Measurements from ENCODE around the gene CUL4B.
A peak's percentile ranks its signal among the peaks of the same experiment; 100 is the strongest.
"Not testable (repeated sequence)": the region's sequence is repeated elsewhere in the genome, so short reads cannot be mapped to it uniquely, and the experiment has no call there.

CUL4B gene

DNA sequence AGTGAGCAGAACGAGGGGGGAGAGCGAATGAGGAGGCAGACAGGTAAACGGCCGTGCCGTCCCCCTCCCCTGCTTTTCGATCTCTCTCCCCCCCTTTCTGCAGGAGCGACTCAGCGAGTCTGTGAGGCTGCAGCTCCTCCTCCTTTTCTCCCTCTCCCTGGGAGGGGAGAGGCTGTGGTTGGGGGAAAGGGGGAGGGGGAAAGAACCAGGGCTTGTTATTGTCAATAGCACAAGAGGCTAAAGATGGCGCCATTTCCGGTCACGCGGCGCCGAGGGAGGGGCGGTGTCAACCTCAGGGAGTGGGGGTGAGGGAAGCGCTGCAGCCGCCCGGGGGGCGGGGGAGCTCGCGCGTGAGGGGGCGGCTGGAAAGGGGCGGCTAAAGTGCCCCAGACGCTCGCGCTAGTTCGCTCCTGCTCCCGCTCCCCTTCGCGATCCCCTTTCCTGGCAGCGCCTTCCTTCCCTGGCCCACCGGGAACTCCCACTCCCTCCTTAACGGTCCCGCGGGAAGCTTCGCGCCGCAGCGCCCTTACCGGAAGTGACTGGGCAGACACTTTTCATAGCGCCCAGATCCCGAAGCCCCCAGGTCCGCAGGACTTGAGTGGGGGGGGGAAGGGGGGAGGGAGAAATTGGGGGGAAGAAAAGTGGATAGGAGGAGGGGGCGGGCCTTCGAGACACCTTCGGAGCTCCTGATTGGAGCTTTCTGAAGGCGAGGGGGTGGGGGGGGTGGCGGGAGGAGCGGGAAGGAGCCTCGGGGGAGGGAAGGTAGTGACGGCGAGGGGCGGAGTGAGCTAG lies at the start of gene CUL4B:
CUL4B (minus strand) TSS at position 121 of the 792 bp plus-strand sequence. CDS start 324 bp downstream, outside the sequence.
- DNase-seq = peak; percentile 55

DNA sequence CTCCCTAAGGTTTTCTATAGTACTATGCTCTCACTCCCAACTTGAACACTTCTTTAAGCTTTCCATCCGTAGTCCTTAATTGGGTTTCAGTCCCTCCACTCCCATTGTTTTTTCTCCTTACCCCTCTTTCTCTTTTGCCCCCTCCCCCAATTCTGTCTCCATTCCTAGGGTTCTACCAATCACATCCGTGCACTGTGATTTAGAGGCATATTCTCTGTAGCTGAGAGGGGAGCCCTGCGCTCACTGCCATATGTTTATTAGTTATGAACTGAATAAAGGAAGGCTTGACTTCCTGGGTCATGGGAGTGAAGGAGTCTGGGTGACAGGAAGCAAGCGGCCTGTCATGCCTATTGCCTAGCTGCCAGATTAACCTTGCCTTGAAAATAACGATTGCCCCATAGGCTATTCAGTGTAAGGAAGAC lies 43.6 kb upstream of the CUL4B start:
- peak; percentile 4 for DNase-seq

DNA sequence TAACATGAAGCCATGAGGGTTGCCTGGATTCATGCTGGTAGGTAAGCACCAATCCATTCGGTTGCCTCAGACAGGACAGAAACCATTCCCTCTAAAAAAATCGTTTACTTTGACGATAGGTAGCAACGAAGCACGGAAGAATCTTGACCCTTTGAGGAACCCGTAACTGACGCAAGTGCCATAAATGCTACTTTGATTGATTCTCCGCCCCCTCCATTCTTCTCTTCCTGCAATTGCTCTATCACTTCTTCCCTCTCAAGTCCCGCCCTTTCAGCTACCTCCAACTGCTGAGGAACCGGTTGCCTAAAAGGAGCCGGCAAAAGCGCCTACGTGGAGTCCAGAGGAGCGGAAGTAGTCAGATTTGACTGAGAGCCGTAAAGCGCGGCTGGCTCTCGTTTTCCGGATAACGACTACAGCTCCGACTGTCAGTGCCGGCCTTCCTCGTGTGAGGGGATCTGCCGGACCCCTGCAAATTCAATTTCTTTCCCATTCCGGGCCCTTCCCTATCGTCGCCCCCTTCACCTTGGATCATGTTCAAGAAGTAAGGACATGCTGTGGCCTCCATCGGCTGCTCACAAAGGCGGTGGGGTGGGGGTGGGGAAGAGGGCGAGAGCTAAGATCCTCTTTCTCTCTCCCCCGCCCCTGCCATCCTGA lies 43.1 kb upstream of the CUL4B start, which contains the start of gene MCTS1:
MCTS1 (plus strand) TSS at position 395 of the 654 bp plus-strand sequence; CDS start at position 531, 136 bp downstream.
- peak; percentile 90 for DNase-seq

DNA sequence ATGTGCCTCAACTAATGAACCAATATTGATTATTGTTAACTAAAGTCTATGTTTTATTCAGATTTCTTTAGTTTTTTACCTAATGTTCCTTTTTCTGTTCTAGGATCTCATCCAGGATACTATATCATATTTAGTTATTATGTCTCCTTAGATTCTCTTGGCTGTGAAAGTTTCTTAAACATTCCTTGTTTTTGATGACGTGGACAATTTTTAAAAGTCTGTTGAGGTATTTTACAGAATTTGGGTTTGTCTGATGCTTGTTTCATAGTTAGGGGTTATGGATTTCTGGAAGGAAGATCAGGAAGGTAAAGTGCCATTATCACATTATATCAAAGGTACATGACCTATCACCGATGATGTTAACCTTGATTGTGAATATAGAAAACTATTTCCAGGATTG lies 24.9 kb upstream of the CUL4B start:
- no peak for DNase-seq

DNA sequence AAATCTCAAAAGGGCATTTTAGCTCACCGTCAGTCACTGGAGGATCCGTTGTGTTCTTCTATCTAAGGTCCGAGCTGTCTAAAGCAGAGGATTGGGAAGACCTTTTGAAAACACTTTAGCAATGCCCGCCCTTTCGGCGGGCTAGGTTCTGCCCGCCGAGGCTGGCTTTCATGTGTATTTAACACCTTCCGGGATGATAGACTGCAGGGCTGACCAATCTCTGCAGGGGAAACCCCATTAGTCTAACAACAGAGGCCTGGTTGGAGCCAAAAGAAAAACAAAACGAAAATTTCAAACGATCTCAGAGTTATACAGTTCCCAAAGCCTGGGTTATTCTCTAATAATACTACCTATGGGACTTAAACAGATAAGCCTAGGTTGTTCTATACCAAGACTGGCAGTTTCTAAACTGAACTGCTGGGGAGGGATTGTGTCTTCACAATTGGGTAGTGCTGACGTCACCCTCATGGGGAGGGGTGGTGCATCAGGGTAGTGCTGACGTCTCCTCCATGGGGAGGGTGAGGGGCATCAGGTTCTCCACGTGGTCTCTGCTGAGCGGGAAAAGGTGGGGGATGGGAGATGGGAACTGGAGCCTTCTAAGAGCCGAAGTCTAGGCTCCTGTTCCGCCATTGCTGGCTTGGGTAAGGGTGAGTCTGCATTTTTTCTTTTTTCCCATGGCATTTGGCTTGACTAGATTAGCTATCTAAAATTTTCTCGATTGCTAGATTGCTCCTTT lies 14.8 kb upstream of the CUL4B start:
- DNase-seq = no peak

DNA sequence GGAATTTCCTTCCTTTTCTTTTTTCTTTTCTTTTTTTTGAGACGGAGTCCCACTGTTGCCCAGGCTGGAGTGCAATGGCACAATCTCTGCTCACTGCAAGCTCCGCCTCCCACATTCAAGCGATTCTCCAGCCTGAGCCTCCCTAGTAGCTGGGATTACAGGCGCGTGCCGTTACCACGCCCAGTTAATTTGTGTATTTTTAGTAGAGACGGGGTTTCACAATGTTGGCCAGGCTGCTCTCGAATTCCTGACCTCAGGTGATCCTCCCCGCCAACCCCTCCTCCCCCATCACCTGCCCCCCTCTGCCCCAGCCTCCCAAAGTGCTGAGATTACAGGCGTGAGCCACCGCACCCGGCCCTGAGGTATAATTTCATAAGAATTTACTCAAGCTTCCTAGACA lies 13.0 kb upstream of the CUL4B start:
- DNase-seq = not testable (repeated sequence)

DNA sequence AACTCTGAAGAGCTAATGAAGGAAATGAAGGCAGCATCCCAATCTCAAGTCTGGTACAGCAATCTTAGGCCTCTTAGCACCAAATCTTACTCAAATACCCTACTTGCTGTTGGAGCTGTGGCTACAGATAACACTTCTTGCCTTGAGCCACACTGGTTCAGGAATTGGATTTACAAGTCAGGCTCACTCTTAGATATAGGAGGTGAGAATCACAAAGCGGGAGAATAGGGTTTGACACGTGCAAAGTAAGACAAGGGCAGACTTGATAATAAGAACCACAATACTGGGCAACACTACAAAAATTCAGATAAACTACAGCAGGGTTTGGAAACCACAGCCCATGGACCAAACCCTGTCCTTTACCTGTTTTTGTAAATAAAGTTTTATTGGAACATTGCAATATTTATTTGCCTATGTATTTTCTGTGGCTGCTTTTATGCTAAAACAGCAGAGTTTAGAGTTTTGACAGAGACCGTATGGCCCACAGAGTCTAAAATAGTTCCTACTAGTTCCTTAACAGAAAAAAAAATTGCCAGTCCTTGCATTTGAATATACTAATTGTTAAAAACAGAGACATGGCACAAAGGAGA lies 9.3 kb upstream of the CUL4B start:
- no peak for DNase-seq

DNA sequence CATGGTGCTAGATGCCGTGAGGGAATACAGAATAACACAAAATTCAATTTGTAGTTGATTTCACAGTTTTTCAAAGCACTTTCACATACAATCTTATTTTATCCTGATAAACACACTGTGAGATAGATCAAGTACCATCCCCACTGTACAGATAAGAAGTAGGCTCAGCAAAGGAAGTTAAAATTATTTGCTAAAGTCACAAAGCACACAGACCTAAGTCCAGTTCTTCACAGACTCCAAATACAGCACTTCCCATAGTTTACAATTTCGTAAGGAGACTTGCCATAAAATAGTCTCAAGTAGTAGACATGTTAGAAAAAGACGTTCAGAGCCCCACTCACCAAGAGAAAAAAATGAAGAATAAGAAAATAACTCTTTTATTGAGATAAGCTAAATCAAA lies 7.8 kb upstream of the CUL4B start:
- no peak for DNase-seq

DNA sequence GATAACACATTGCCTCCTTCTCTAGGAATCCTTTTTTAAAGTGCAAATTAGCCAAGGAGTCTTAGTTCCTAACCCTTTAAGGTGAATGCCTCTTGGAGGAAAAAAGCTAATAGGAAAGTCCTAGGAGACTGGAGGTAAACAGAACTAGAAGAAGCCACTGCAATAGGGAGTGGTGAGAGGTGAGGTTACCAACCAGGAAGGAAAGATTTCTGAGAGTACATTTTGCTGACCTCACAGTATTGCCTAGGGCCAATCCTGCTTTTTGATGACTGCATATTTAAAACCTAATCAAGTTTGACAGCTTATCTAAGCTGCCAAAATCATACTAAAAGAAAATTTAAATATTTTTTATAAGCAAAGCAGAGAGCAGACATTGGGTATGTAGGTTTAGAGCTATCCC lies 7.3 kb upstream of the CUL4B start:
- DNase-seq = no peak

DNA sequence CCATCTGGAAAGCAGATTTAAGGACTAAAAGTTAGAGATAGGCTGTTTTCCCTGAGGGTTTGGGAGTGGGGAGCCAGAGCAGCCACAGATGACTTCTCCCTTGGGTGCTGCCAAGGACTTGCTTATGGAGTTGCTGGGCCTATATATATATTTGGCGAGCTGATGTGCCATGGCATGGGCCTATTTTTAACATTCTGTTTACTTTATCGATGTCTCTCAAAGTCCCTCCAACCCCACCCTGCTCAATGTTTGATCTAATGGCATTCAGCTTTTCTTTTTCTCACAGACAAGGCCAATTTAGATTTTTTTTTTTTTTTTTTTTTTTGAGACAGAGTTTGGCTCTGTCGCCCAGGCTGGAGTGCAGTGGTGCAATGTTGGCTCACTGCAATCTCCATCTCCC lies 6.1 kb upstream of the CUL4B start:
- DNase-seq = no peak

DNA sequence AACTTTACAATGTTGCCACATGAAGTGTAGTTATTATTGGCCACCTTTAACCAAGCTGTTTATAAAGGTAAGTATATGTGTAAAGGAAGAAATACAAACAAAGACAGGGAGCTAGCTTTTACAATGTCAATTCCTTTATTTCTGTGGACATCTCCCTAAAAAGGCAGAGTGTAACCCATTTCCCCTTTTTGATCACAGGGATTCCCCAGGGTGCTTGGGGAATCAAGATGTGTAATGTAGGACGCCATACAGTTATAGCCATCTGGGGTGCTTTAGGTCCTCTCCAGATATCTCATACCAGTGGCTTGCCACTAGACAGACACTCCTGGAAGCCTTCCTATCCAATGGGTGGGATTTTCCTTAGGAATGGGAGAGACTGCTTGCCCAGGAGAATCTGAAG lies 4.2 kb upstream of the CUL4B start:
- no peak for DNase-seq

DNA sequence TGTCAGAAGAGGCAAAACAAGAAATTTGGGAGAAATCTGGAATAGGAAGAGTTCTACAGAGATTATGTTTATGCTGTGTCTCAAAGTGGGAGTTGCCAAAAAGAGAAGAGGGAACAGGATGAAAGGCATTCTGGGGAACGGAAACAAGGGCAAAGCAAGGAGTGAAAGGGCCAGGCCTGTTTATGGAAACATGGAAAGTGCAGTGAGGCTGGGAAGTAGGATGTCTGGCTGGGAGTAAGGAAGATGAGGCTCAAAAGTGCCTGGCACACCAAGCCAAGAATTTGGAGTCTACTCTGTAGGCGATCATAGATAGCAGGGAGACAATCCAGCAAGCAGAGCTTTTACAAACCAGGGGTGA lies 1.8 kb upstream of the CUL4B start:
- no peak for DNase-seq

DNA sequence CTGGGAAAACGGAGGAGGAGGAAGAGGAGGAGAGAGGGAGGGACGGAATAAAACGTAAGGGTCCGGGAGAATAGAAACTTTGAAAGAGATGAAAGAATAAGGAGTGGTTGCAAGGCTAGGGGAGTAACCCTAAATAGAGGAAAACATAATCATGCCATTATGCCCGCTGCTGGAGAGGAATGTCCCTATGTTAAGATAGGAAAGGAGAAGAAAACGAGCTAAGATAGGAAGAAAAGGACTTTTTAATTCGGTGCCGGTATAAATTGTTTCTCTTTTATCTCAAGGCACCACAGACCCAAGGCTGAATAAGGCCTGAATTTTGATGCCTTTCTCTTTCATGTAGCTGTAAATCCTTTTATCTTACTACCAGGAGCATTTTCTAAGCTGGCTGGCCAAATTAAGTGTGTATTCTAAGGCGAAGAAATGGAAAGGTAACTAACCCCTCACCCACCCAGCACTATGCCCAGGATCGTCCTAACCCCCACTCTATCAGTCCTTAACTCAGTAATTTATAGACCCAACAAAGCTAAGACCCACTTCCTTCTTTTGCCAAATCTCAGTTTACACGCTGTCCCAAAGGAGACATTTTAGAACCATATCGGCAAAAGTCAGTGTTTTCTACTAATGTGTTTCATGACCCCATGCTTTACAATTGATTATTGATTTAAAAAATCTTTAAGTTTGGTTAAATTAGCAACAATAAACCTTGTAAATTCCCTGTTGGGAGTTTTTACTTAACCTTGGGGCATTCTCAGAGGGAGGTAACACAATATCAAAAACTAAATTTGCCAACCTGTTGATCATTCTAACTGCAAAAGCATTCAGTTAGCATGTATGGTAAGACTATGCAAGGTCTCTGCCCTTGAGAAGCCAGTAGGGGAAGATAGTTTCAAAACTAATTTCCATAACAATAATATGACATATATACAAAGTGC lies 1.1 kb upstream of the CUL4B start:
- no peak for DNase-seq

DNA sequence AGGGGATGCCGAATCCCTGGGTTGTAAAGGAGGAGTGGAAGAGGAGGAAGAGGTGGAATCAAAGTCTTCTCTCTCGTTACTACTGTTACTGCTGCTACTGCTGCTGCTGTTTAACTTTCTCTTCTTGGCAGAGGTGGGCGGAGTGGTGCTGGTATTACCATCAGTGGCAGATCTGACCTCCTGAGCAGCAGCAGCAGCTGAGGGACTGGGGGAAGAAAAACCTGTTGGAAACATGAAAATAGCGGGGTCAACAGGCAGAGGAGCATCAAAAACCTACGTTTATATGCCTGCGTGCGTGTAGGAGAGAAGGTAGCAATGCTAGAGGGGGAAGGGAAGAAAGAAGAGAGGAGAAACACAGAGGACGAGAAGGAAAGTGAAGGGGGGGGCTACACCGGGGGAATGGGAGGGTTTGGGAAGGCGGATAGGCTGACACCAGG lies 339 bp downstream of the CUL4B start:
- peak; percentile 41 for DNase-seq

DNA sequence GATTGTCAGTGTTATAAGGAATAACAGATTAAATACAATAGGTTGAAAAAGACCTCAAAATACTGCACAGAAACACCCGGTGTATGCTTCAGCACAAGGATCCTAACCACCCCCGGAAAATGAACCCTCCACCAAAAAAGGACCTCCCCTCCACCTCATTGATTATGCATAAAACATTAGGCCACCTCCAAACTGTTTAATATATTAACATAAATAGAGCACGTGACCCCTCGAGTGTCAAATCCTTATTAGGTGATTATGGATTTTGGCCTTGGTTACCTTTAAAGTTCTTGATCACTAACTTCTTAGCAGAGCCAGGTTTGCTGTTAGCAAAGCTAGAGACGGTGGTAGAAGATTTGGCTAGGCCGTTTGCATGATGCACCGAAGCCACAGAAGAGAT lies 958 bp downstream of the CUL4B start:
- DNase-seq = no peak

DNA sequence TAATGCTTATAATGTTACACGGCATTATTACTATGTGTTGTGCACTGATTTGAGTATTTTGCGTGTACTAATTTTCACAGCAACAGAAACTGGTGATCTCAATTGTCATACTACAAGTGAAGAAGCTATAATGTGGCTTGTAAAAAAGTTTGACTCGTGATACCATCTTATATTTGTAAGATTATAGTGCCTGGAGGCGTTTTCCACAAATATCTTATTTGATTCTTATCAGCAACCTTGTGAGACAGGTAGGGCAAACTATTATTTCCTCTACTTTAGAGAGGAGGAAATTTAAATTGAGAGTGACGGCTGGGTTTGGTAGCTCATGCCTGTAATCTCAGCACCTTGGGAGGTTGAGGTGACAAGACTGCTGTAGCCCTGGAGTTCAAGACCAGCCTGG lies 4.5 kb downstream of the CUL4B start:
- no peak for DNase-seq

DNA sequence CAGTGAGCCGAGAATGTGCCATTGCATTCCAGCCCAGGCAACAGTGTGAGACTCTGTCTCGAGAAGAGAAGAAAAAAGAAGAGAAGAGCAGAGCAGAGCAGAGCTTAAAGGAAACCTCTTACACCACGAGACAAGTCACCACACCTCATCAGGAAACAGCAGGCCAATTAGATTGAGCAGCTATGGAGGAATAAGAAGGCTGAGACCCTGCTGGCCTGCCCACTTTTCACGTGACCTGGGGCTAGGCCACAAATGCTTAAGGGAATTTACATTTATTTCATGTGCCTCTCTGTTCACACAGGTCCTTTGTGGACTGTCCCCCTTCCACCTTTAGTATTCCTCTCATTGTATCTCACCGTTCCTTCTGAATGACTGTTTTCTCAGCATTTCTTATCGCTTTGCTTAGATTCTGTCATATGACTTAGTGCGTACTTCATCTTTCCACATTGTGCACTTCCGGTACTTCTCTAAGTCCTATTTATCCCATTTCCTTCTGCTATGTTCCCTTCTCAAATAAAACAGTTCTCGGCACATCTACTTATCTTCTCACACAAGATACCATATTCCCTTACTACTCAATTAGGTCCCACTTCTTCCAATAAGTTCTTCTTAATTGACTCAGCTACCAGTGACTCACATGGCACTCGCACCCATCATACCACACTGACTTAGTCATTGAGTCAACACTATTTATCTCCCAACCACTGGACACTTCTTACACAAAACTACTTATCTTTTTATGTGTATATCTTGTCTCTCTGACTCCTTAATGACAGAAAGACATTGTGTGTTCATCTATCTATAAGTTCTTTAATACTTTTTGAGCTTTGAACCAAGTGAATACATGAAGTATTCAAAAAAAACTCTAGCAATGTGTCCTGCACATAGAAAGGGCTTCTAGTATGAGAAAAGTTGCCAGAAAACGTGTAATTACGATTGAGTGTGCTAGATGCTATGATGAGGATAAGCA lies 11.0 kb downstream of the CUL4B start:
- DNase-seq = no peak

DNA sequence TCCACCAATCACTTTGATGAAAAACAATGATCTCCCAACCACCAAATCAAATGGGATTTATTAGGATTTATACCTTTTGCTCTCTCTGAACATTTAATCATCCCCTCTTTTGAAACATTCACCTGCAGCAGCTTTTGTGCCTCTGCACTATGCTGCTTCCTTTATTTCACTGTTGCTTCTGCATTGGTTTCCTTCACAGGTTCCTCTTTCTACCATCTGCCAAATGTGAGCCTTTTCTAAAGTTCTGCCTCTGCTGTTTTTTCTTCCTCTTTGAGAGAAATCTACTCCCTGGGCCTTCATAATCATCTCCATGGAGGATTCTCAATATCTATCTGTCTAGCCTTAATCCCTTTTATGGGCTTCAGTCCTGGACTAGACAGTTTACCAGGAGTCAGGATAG lies 24.7 kb downstream of the CUL4B start:
- no peak for DNase-seq

DNA sequence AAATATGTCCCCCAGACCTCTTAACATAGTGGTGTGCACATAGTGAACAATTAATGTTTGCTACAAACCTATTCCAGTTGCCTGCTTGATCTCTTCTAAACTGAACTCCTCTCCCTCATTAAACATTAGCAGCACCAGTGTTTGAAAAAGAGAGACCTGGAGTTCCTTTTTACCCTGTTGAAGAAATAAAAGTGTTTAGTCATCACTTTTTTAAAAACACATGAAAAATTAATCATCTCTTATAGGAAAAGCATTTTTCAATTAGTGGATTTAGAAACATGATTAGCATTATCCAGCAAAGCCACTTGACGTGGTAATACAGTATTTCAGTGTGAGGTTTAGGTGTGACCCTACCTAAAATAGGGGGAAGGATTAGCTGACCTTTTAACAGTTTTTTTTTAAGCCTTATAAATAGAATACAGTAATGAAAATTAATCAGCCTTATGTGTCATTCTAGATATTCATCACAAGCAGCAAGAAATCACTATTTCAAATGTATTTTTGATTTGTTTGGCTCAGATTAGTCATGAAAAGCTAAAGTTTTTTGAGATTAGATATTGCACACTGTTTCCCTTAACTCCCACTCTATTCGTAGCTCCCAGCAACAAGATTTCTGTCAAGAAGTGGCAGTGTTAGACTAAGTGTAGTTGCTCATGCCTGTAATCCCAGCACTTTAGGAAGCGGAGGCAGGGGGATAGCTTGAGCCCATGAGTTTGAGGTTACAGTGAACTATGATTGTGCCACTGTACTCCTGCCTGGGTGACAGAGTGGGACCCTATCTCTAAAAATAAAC lies 26.2 kb downstream of the CUL4B start:
- no peak for DNase-seq

DNA sequence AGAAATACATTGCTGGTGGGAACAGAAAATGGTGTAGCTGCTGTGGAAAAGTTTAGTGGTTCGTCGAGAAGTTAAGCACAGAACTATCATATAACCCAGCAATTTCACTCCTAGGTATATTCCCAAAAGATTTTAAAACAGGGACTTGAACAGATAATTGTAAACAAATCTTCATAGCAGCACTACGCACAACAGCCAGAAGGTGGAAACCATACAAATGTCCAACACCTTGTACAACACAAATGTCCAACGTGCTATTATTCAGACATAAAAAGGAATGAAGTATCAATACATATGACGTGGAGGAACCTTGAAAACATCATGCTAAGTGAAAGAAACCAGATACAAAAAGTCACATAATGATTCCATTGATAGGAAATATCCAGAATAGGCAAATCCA lies 37.9 kb downstream of the CUL4B start:
- no peak for DNase-seq

Measured in NCI-H2029 treated with DMSO at 0.1 percent for 48 hours (cell line).